Measurements from ENCODE around the gene RNF31.
A peak's percentile ranks its signal among the peaks of the same experiment; 100 is the strongest.

GRCh38 chr14:24160850-24161804 is 13.8 kb downstream of the RNF31 start, which contains the start of gene IRF9:
- TF ChIP-seq CTCF (IDR thresholded peaks at IDR 0.05; ENCODE audit: low read length) (peak; percentile 69), EZH2 (optimal IDR thresholded peaks at IDR 0.05; ENCODE audit: low read depth, low read length) (no peak), EZH2phosphoT487 (IDR thresholded peaks at IDR 0.05; ENCODE audit: low read length) (no peak)
